Measurements from ENCODE around the gene MROH8.

The MROH8 gene

GRCh38 chr20:37209661-37210314 lies 30.4 kb upstream of the MROH8 start:
- TF ChIP-seq CREB5 (CRISPR knock-in tag; IDR thresholded peaks at IDR 0.05; ENCODE audit: low read depth), result no peak
- TF ChIP-seq PPARA (CRISPR knock-in tag; IDR thresholded peaks at IDR 0.05; ENCODE audit: borderline replicate concordance), result no peak
- no peak for TF ChIP-seq ZNF70 (CRISPR knock-in tag; IDR thresholded peaks at IDR 0.05)
- TF ChIP-seq ZC3H10 (CRISPR knock-in tag; IDR thresholded peaks at IDR 0.05), result no peak
- TF ChIP-seq ZNF565 (CRISPR knock-in tag; conservative IDR thresholded peaks at IDR 0.05; ENCODE audit: low read depth), result no peak
- no peak for TF ChIP-seq OSR1 (CRISPR knock-in tag; IDR thresholded peaks at IDR 0.05)
- TF ChIP-seq ZNF8 (CRISPR knock-in tag; IDR thresholded peaks at IDR 0.05), result no peak
- TF ChIP-seq ARNTL (CRISPR knock-in tag; IDR thresholded peaks at IDR 0.05; ENCODE audit: borderline replicate concordance, low read depth), result no peak
- no peak for TF ChIP-seq ISL1 (CRISPR knock-in tag; IDR thresholded peaks at IDR 0.05)
- TF ChIP-seq BACH2 (CRISPR knock-in tag; IDR thresholded peaks at IDR 0.05; ENCODE audit: borderline replicate concordance), result no peak
- no peak for TF ChIP-seq CSDC2 (CRISPR knock-in tag; IDR thresholded peaks at IDR 0.05)
- TF ChIP-seq ZFP3 (CRISPR knock-in tag; IDR thresholded peaks at IDR 0.05), result no peak
- TF ChIP-seq PATZ1 (CRISPR knock-in tag; IDR thresholded peaks at IDR 0.05; ENCODE audit: borderline replicate concordance), result no peak
- no peak for ATAC-seq

- no peak for ATAC-seq
- TF ChIP-seq OSR1 (CRISPR knock-in tag; IDR thresholded peaks at IDR 0.05) (no peak), POU6F1 (CRISPR knock-in tag; IDR thresholded peaks at IDR 0.05; ENCODE audit: borderline replicate concordance, low read depth) (no peak), RARB (CRISPR knock-in tag; IDR thresholded peaks at IDR 0.05) (no peak), TSHZ2 (CRISPR knock-in tag; IDR thresholded peaks at IDR 0.05) (no peak), CSRNP3 (CRISPR knock-in tag; IDR thresholded peaks at IDR 0.05) (no peak), GLIS3 (CRISPR knock-in tag; IDR thresholded peaks at IDR 0.05) (no peak), PPARA (CRISPR knock-in tag; IDR thresholded peaks at IDR 0.05; ENCODE audit: borderline replicate concordance) (no peak), SNAI2 (CRISPR knock-in tag; IDR thresholded peaks at IDR 0.05) (no peak), CSDC2 (CRISPR knock-in tag; IDR thresholded peaks at IDR 0.05) (no peak), TCF4 (CRISPR knock-in tag; IDR thresholded peaks at IDR 0.05; ENCODE audit: borderline replicate concordance) (no peak), ZNF565 (CRISPR knock-in tag; conservative IDR thresholded peaks at IDR 0.05; ENCODE audit: low read depth) (no peak), ZNF8 (CRISPR knock-in tag; IDR thresholded peaks at IDR 0.05) (no peak), ZFP3 (CRISPR knock-in tag; IDR thresholded peaks at IDR 0.05) (no peak), ZC3H10 (CRISPR knock-in tag; IDR thresholded peaks at IDR 0.05) (no peak), PATZ1 (CRISPR knock-in tag; IDR thresholded peaks at IDR 0.05; ENCODE audit: borderline replicate concordance) (no peak)
Observed at GRCh38 chr20:37209193-37209592, 29.8 kb upstream of the MROH8 start.

All from SK-N-SH treated with all-trans-retinoic acid at 6 μM for 48 hours (cell line).